Suprapubic skin (tissue), 4 donors: ENCODE data around the gene TBC1D5.

Source experiments
- CTCF ChIP-seq, 2 donors: fragments of 200-600 bp in 1 of 2; fragments of 450-650 bp in 1 of 2; sonication (generic) in 1 of 2; IDR thresholded peaks; one replicate each; pipeline ENCODE4 v1.5.1; 2016 to 2019; ENCODE audit warnings: antibody characterized with exemption in 2 of 2, mild to moderate bottlenecking in 1 of 2, moderate library complexity in 1 of 2
- EP300 ChIP-seq: sonication (generic); formaldehyde crosslinking; IDR thresholded peaks from one replicate; pipeline ENCODE4 v1.6.1; 2017; ENCODE audit warnings: antibody characterized with exemption
- POLR2A ChIP-seq, 2 donors: fragments of 450-650 bp; IDR thresholded peaks; one replicate each; pipeline ENCODE4 v1.6.1; 2017; ENCODE audit warnings: antibody characterized with exemption in 2 of 2, mild to moderate bottlenecking in 2 of 2, moderate library complexity in 2 of 2
- POLR2AphosphoS5 ChIP-seq, 3 donors: sonication (generic); formaldehyde crosslinking; IDR thresholded peaks; one replicate each; pipeline ENCODE4 v1.6.1; 2017; ENCODE audit warnings: antibody characterized with exemption in 3 of 3

GRCh38 chr3:17310983-17311382, 431.4 kb downstream of the TBC1D5 start:
- TF ChIP-seq CTCF (IDR thresholded peaks at IDR 0.05) (no peak), POLR2A (IDR thresholded peaks at IDR 0.05) (no peak), POLR2AphosphoS5 (IDR thresholded peaks at IDR 0.05) (no peak), EP300 (no peak)
